A549 (cell line): ENCODE data around the gene ZBED1. TPM values are rescaled to one million over a fixed set of nuclear protein-coding genes. Genes with fewer than 3 reads are reported as not detected.
A peak's percentile ranks its signal among the peaks of the same experiment; 100 is the strongest.
"Not testable (repeated sequence)": the region's sequence is repeated elsewhere in the genome, so short reads cannot be mapped to it uniquely, and the experiment has no call there.

Experiments used
- ATAC-seq, 2 experiments: fragments of 200-7000 bp in 1 of 2; fragments of >200 bp in 1 of 2; cut with Nextera tagmentation in 1 of 2; cut with Tn5 transposase in 1 of 2; 3 replicates each; pipeline versions ENCODE4 v1.8.0 to v1.9.1; 2018 to 2020; ENCODE audit warnings: mild to moderate bottlenecking in 1 of 2, moderate library complexity in 1 of 2
- CTCF ChIA-PET: fragments of 300-600 bp; sonication (Branson Sonifier 250); formaldehyde crosslinking; extraction: SDS; loops from one replicate; lab custom pipeline; 2021; ENCODE audit warnings: antibody characterized with exemption, inconsistent platforms; lab: Yijun Ruan, JAX
- POLR2A ChIA-PET: fragments of 350-600 bp; formaldehyde crosslinking; extraction: SDS; loops from one replicate; lab custom pipeline; 2021; ENCODE audit warnings: antibody characterized with exemption, inconsistent platforms; lab: Yijun Ruan, JAX
- DNase-seq, 2 experiments: peaks; one replicate each; pipeline versions ENCODE4 v3.0.0 to v3.0.0-alpha.2; 2011 to 2016; ENCODE audit warnings: low read depth in 1 of 2, low spot score in 1 of 2
- FAIRE-seq: peaks from 2 replicates; lab custom pipeline; 2011; peaks lifted over from hg19 to GRCh38; lab: Jason Lieb, UNC
- H3K27ac ChIP-seq, 2 experiments: fragments of >200 bp; sonication (Bioruptor Twin); formaldehyde crosslinking; 3 replicates each; pipeline ENCODE4 v1.5.1; 2016 to 2017
- H3K4me1 ChIP-seq: fragments of >200 bp; sonication (Bioruptor Twin); formaldehyde crosslinking; 3 replicates; pipeline ENCODE4 v1.6.1; 2016
- H3K4me2 ChIP-seq: fragments of >200 bp; sonication (Bioruptor Twin); formaldehyde crosslinking; 3 replicates; pipeline ENCODE4 v1.6.1; 2016
- H3K4me3 ChIP-seq: fragments of >200 bp; sonication (Bioruptor Twin); formaldehyde crosslinking; 3 replicates; pipeline ENCODE4 v1.5.1; 2016
- H3K9me3 ChIP-seq: fragments of >200 bp; sonication (Bioruptor Twin); formaldehyde crosslinking; 3 replicates; pipeline ENCODE4 v1.6.1; 2016
- BCL3 ChIP-seq: fragments of >200 bp; sonication (Bioruptor Twin); formaldehyde crosslinking; IDR thresholded peaks from 3 replicates; pipeline ENCODE4 v1.6.1; 2016
- CHD2 ChIP-seq: fragments of 150-350 bp; IDR thresholded peaks from 2 replicates; pipeline ENCODE4 v1.6.1; 2014; ENCODE audit warnings: low read length; ENCODE audit not compliant: partially characterized antibody
- CTCF ChIP-seq: fragments of >200 bp; sonication (Bioruptor Twin); formaldehyde crosslinking; IDR thresholded peaks from 3 replicates; pipeline ENCODE4 v1.5.1; 2016
- EHF ChIP-seq: fragments of 250-450 bp; sonication (Bioruptor Pico); IDR thresholded peaks from 2 replicates; pipeline ENCODE4 v1.5.0; 2020; ENCODE audit warnings: mild to moderate bottlenecking
- HOXB13 ChIP-seq: fragments of 250-450 bp; sonication (Bioruptor Pico); IDR thresholded peaks from 2 replicates; pipeline ENCODE4 v1.5.0; 2020; ENCODE audit warnings: low read depth, mild to moderate bottlenecking, moderate library complexity
- JUN ChIP-seq, 2 experiments: fragments of >200 bp; sonication (Bioruptor Twin); formaldehyde crosslinking; IDR thresholded peaks; 2 replicates in 1 of 2; 3 replicates in 1 of 2; pipeline ENCODE4 v1.6.1; 2016 to 2017
- KDM5A ChIP-seq: fragments of 200-600 bp; sonication (generic); IDR thresholded peaks from 2 replicates; pipeline ENCODE4 v1.6.1; 2016; ENCODE audit warnings: antibody characterized with exemption, mild to moderate bottlenecking
- MAFK ChIP-seq: fragments of 450-650 bp; IDR thresholded peaks from 2 replicates; pipeline ENCODE4 v1.6.1; 2014; ENCODE audit not compliant: partially characterized antibody
- MAX ChIP-seq: IDR thresholded peaks from 2 replicates; pipeline ENCODE4 v1.6.1; 2012
- MAZ ChIP-seq: fragments of 150-350 bp; IDR thresholded peaks from 2 replicates; pipeline ENCODE4 v1.6.1; 2014; ENCODE audit warnings: antibody characterized with exemption, low read depth, low read length, borderline replicate concordance
- NPAS2 ChIP-seq: fragments of 250-450 bp; sonication (Bioruptor Pico); IDR thresholded peaks from 2 replicates; pipeline ENCODE4 v1.8.0; 2022; ENCODE audit warnings: mild to moderate bottlenecking, moderate library complexity, borderline replicate concordance
- NR3C1 ChIP-seq: fragments of >200 bp; sonication (Bioruptor Twin); formaldehyde crosslinking; IDR thresholded peaks from 3 replicates; pipeline ENCODE4 v1.6.1; 2017
- PBX3 ChIP-seq: IDR thresholded peaks from 2 replicates; pipeline ENCODE4 v1.6.1; 2012
- POLR2A ChIP-seq: IDR thresholded peaks from 2 replicates; pipeline ENCODE4 v1.6.1; 2012; ENCODE audit warnings: mild to moderate bottlenecking, low read length
- RCOR1 ChIP-seq: fragments of 150-350 bp; IDR thresholded peaks from 2 replicates; pipeline ENCODE4 v1.6.1; 2014; ENCODE audit warnings: antibody characterized with exemption, low read length, low read depth
- REST ChIP-seq: fragments of 200-600 bp; sonication (generic); IDR thresholded peaks from 2 replicates; pipeline ENCODE4 v1.6.1; 2016; ENCODE audit warnings: antibody characterized with exemption, mild to moderate bottlenecking, moderate library complexity
- RNF2 ChIP-seq: fragments of 200-600 bp; sonication (generic); IDR thresholded peaks from 2 replicates; pipeline ENCODE4 v1.6.1; 2016; ENCODE audit warnings: low read depth, mild to moderate bottlenecking, antibody characterized with exemption, moderate library complexity, borderline replicate concordance
- TP53 ChIP-seq: fragments of 250-450 bp; sonication (Bioruptor Pico); IDR thresholded peaks from 2 replicates; pipeline ENCODE4 v1.5.0; 2021; ENCODE audit warnings: mild to moderate bottlenecking, moderate library complexity
- USF2 ChIP-seq: fragments of 450-650 bp; IDR thresholded peaks from 2 replicates; pipeline ENCODE4 v1.6.1; 2014; ENCODE audit warnings: antibody characterized with exemption
- ZNF302 ChIP-seq: fragments of 250-450 bp; sonication (Bioruptor Pico); IDR thresholded peaks from 2 replicates; pipeline ENCODE4 v1.9.0; 2021; ENCODE audit warnings: inconsistent platforms, mild to moderate bottlenecking, moderate library complexity
- ZSCAN20 ChIP-seq: fragments of 250-450 bp; sonication (Bioruptor Pico); IDR thresholded peaks from 2 replicates; pipeline ENCODE4 v1.8.0; 2022; ENCODE audit warnings: mild to moderate bottlenecking, moderate library complexity
- WGBS: methylation state at CpG from one replicate; pipeline ENCODE4 v1.1.6; 2017; ENCODE audit errors: missing lambda C conversion rate; 5-methylcytosine and 5-hydroxymethylcytosine counted together
- polyA plus RNA-seq, 4 experiments: library from polyadenylated mRNA; depleted of rRNA in 3 of 4; stranded (reverse); fragments of >200 nt; fragmentation: RNase III in 1 of 4; extraction: RNeasy Plus Mini Kit Qiagen cat#74134 plus additional on column Dnase treatment in 1 of 4; gene quantifications; 2 replicates in 3 of 4; 3 replicates in 1 of 4; pipeline ENCODE4 v1.2.3, GENCODE V29; 2011 to 2017
- TF ChIP-seq, protein P1 (sequence below): fragments of >200 bp; sonication (Bioruptor Twin); formaldehyde crosslinking; IDR thresholded peaks from 2 replicates; pipeline ENCODE4 v1.6.1; 2016

ZBED1 gene
- polyA plus RNA-seq, 2 of the 4 experiments (the other 2 are of a cell fraction), result 19.7 to 21.9 TPM

DNA sequence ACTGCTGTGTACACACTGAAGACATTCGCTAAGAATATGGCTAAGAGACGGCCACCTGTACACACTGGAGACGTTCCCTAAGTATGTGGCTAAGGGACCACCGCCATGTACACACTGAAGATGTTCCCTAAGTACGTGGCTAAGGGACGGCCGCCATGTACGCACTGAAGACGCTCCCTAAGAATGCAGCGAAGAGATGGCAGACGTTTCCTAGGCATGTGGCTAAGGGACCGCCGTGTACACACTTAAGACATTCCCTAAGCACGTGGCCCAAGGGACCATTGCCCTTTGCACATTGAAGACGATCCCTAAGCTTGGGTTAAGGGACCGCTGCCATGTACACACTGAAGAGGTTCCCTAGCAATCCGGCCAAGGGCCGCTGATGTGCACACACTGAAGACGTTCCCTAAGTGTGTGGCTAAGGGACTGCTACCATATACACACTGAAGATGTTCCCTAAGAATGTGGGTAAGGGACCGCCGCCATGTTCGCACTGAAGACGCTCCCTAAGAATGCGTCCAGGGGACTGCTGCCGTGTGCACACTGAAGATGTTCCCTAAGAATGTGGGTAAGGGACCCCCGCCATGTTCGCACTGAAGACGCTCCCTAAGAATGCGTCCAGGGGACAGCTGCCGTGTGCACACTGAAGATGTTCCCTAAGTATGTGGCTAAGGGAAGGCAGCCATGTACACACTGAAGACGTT is 36.7 kb downstream of the ZBED1 start (continued):
- no peak for TF ChIP-seq JUN (IDR thresholded peaks at IDR 0.05)
- TF ChIP-seq ZNF302 (CRISPR knock-in tag), result no peak
- no peak for TF ChIP-seq MAZ
- TF ChIP-seq KDM5A, result no peak
- TF ChIP-seq RCOR1, result no peak
- no peak for TF ChIP-seq HOXB13 (CRISPR knock-in tag)
- no peak for TF ChIP-seq NR3C1
- TF ChIP-seq REST, result 0 out of 2 replicates have a peak, but pooled peaks have one; percentile 23
- no peak for TF ChIP-seq ZSCAN20 (CRISPR knock-in tag)
- peak; percentile 77; the same call in 1 of the 2 replicates for TF ChIP-seq NPAS2
- no peak for TF ChIP-seq MAFK
- TF ChIP-seq CTCF, result no peak
- TF ChIP-seq CHD2, result no peak
- TF ChIP-seq RNF2, result no peak
- no peak for TF ChIP-seq BCL3
- no peak for TF ChIP-seq USF2
- no peak for TF ChIP-seq PBX3
- TF ChIP-seq POLR2A, result no peak
- TF ChIP-seq, protein P1, sequence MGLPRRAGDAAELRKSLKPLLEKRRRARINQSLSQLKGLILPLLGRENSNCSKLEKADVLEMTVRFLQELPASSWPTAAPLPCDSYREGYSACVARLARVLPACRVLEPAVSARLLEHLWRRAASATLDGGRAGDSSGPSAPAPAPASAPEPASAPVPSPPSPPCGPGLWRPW, result no peak
- TF ChIP-seq EHF, result no peak
- no peak for TF ChIP-seq TP53
- TF ChIP-seq MAX, result peak; percentile 93

- ATAC-seq, FAIRE-seq, H3K4me3 ChIP-seq, DNase-seq, POLR2A ChIA-PET, H3K9me3 ChIP-seq, CTCF ChIA-PET: not testable (repeated sequence)
- 79% methylated on average over 10 of the region's 10 CpGs for WGBS
- peak overlapping the region; percentile 65 for H3K4me2 ChIP-seq
- H3K27ac ChIP-seq, result peak overlapping the region; percentile 60 to 72; a peak in 4 of 6 replicates
- peaks cover 42% of the 10 kb centered on the region for H3K4me1 ChIP-seq
Observed at GRCh38 chrX:2463481-2463880, 37.3 kb downstream of the ZBED1 start.
